ENCODE measurements around the gene LLGL1.
A peak's percentile ranks its signal among the peaks of the same experiment; 100 is the strongest.

The LLGL1 gene

GRCh38 chr17:18225121-18225641 is at the start of gene LLGL1:
Gene LLGL1 (plus strand): TSS chr17:18225635. CDS start chr17:18225683, 48 bp downstream.
- FAIRE-seq: no peak

- no peak for FAIRE-seq
Observed at GRCh38 chr17:18176176-18176575, 49.3 kb upstream of the LLGL1 start.

DNA sequence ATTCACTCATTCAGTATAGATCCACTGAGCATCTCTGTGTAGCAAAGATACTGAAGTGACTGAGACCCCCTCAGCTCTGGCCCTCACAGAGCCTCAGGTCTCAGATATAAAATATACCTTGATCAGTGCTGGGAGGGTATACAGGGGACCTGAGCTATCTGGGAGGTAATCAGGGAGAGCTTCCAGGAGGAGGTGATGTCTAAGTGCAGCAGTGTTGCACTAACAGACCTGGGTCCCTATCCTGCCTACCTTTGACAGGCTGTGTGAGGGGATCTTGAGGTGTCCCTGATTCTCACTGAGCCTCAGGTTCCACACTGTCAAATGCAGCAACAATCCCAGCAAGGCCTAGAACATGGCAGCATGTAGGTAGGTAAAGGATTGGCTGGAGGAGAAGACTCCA is 48.3 kb upstream of the LLGL1 start:
- no peak for FAIRE-seq

- FAIRE-seq: no peak
Observed at GRCh38 chr17:18177722-18178121, 47.7 kb upstream of the LLGL1 start.

DNA sequence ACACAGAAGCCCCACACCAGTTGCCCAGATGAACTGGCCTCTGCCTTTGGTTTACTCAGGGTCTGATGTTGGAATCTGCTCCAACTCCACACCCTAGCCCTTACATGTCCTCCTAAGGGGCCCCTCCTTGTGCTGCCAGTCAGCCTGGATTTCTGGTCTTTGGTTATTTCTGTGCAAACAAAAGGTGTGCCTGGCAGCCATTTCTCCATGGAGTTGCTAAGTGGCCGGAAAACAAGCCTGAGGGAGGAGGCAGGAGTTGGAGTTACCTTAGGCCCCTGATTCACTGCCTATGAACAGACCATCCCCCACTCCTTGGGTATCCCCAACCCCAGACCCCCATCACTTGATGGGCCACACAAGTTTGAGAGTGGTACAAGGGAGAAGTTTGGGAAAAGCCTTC is 46.2 kb upstream of the LLGL1 start:
- FAIRE-seq: no peak

GRCh38 chr17:18179804-18180203 is 45.6 kb upstream of the LLGL1 start:
- FAIRE-seq: no peak

DNA sequence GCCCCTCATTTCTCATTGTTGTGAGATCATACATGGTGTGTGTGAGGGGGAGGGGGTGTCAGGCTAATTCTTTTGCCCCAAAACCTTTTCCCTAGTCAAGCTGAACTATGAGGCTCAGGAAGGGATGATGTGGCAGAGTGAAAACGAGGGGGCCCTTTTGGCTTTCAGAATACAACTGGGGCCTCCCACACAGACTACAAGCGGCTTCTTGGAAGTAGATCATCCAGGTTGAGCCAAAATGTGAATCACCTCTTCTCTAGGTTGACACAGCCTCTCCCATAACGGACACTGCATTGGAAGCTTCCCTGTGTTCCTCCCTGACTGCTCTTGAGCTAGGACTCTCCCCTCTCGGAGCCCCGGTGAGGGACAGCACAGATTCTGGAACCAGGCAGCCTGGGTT is 44.1 kb upstream of the LLGL1 start:
- FAIRE-seq: no peak

GRCh38 chr17:18182110-18182977 is 43.1 kb upstream of the LLGL1 start:
- no peak for FAIRE-seq

DNA sequence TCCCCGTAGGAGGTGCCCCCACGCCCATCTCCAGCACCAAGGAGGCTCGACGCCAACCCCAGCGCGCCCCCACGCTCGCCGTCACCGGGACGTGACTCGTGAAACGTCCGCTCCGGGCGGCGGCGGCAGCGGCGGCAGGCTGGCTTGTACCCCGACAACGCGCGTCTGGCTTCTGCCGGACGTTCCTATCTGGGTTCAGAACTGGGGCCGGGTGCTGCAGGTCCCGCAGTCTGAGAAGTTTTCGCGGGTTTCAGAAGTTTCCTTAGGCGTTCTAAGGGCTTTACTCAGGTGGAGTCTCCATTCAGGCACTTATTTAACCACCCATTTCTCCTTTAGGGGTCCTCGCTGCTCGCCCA is 42.5 kb upstream of the LLGL1 start:
- no peak for FAIRE-seq

GRCh38 chr17:18183334-18184142 is 41.9 kb upstream of the LLGL1 start, which contains the start of gene ALKBH5:
Gene ALKBH5 (plus strand): TSS chr17:18183828. CDS start chr17:18184244, 416 bp downstream.
- FAIRE-seq: peak; percentile 89

DNA sequence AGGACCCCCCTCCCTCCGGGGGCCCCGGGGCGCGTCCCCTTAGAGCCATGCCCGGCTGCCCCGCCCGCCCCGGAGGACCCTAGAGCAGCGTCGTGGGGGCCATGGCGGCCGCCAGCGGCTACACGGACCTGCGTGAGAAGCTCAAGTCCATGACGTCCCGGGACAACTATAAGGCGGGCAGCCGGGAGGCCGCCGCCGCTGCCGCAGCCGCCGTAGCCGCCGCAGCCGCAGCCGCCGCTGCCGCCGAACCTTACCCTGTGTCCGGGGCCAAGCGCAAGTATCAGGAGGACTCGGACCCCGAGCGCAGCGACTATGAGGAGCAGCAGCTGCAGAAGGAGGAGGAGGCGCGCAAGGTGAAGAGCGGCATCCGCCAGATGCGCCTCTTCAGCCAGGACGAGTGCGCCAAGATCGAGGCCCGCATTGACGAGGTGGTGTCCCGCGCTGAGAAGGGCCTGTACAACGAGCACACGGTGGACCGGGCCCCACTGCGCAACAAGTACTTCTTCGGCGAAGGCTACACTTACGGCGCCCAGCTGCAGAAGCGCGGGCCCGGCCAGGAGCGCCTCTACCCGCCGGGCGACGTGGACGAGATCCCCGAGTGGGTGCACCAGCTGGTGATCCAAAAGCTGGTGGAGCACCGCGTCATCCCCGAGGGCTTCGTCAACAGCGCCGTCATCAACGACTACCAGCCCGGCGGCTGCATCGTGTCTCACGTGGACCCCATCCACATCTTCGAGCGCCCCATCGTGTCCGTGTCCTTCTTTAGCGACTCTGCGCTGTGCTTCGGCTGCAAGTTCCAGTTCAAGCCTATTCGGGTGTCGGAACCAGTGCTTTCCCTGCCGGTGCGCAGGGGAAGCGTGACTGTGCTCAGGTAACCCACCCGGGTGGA is 41.0 kb upstream of the LLGL1 start:
- FAIRE-seq: no peak

- FAIRE-seq: no peak
Observed at GRCh38 chr17:18185391-18185790, 40.0 kb upstream of the LLGL1 start.

GRCh38 chr17:18185832-18186626 is 39.4 kb upstream of the LLGL1 start:
- FAIRE-seq: no peak

GRCh38 chr17:18186627-18186982 is 38.8 kb upstream of the LLGL1 start:
- no peak for FAIRE-seq

- FAIRE-seq: no peak
Observed at GRCh38 chr17:18187226-18187625, 38.2 kb upstream of the LLGL1 start.

DNA sequence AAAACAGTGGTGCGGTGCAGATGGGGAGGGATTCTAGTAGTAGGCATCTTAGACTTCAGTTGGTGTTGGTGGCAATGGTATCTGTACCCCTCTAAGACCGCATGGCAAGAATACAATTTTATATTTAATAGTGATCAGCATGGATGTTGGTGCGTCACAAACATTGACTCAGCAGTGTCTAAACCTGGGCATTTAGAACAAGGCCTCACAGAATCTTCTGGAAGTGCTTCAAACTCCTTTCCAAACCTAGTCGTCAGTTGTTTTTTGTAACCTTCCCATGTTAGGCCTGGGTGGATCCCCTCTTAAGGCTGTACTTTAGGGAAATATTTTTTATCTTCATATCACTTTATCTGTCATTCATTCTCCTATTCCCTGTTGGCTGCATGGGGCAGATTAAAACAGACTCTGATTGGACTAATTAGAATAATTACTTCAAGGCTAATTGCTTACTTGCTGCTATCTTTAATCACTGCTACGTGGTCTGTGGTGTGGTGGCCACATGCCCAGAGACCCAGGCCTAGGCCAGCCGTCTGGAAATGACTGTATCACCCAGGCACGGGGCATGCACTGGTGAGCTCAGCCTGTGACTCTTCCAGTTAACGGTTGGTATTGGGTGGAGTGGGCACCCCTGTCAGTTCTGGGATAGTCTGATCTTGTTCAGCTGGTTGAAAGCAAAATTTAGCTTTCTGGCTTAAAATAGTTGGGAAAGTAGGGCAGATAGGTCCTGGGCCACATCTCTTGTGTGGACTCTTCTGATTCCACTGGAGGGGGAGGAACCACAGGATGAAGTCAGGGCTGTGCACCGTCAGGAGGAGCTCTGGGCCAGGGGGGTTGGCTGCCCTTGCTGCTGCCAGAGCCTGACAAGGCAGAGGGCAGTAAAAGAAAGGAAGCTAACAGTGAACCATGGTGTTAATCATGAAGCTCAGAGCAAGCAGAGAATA is 37.3 kb upstream of the LLGL1 start:
- no peak for FAIRE-seq

DNA sequence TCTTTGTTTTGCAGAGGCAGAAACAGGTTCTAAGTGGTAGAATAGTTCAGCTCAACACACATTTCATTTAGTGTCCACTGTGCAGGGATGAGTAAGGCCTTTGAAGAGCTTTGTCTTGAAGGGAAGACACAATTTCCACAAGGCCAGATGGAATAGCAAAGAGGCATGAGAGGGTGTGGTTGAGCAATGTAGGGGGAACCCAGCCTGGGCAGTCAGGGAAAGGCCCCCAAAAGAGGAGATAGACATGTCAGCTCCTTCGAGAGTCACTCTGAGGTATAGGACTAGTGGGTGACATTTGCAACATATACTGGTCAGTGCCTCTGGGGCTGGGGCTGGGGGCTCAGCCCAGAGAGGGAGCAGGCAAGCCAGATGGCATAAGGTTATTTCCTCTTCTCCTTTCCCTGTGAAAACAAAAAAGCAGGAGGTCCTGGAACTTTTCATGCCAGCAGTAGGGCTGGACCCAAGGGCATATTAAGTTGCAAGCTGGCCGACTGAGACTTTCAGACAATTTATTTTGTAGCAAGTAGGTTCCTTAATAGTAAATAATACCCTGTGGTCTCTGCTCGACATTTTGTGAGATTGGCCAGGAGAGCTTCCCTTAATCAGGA is 34.7 kb upstream of the LLGL1 start:
- FAIRE-seq: no peak

DNA sequence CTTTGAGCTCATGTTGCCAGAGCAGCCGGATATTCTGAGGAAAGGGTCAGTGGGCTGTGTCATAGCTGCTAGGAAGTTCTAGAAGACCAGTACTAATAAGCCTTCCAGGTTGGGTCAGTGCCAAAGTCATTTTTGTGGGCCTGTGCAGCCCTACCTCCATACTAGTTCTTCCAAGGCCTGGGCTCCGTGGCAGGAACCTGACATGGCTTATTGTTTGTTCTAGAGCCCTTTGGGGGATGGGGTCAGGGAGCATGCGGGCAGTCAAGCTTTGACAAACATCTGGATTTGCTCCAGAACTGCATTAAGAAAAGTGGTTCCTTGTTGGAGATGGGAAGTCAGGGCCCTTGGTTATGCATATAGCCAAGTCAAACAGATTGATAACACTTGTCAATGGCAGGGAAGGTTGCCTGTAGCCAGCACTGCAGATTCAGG is 34.2 kb upstream of the LLGL1 start:
- FAIRE-seq: no peak

DNA sequence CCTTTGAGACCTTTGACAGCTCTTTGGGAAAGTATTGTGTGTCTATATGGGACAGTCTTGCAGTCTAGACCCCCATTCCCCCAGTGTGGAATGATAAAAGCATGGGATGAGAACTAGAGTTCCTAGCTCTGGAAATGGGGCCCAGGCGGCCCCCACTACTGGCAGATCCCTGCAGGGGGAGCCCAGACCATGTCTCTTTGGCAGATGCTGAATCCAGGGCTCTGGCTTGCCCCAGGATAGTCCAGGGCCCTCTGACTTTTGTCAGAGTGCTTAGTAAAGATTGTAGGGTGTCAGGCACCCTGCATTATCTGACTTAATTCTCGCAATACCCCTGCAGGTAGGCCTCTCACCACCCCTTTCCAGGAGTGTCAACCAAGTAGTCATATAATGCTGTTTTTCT is 33.5 kb upstream of the LLGL1 start:
- no peak for FAIRE-seq

GRCh38 chr17:18194394-18194793 is 31.0 kb upstream of the LLGL1 start:
- FAIRE-seq: no peak
